ENCODE results near the gene GPR176.
A peak's percentile ranks its signal among the peaks of the same experiment; 100 is the strongest.

GPR176 gene

GRCh38 chr15:39786447-39787056 is 133.5 kb downstream of the GPR176 start:
- in situ Hi-C loops (cut with MboI; ENCODE audit: low pct_unique_long_range_greater_than_20kb, low sequenced_read_pairs, unreplicated experiment): no loop called here
- TF ChIP-seq CTCF (IDR thresholded peaks at IDR 0.05; ENCODE audit: extremely low read depth, insufficient read depth, missing control alignments): peak; percentile 56
- DNase-seq (ENCODE audit: low spot score): peak; percentile 40

GRCh38 chr15:39785841-39786240 is 134.2 kb downstream of the GPR176 start:
- in situ Hi-C loops (cut with MboI; ENCODE audit: low pct_unique_long_range_greater_than_20kb, low sequenced_read_pairs, unreplicated experiment): no loop called here
- no peak for DNase-seq (ENCODE audit: low spot score)
- TF ChIP-seq CTCF (IDR thresholded peaks at IDR 0.05; ENCODE audit: extremely low read depth, insufficient read depth, missing control alignments): no peak

GRCh38 chr15:39785139-39785538 is 134.9 kb downstream of the GPR176 start:
- TF ChIP-seq CTCF (IDR thresholded peaks at IDR 0.05; ENCODE audit: extremely low read depth, insufficient read depth, missing control alignments): no peak
- in situ Hi-C loops (cut with MboI; ENCODE audit: low pct_unique_long_range_greater_than_20kb, low sequenced_read_pairs, unreplicated experiment): no loop called here
- DNase-seq (ENCODE audit: low spot score): no peak

GRCh38 chr15:39784638-39785037 is 135.4 kb downstream of the GPR176 start:
- DNase-seq (ENCODE audit: low spot score): no peak
- in situ Hi-C loops (cut with MboI; ENCODE audit: low pct_unique_long_range_greater_than_20kb, low sequenced_read_pairs, unreplicated experiment): no loop called here
- no peak for TF ChIP-seq CTCF (IDR thresholded peaks at IDR 0.05; ENCODE audit: extremely low read depth, insufficient read depth, missing control alignments)

GRCh38 chr15:39784125-39784524 is 135.9 kb downstream of the GPR176 start:
- no peak for TF ChIP-seq CTCF (IDR thresholded peaks at IDR 0.05; ENCODE audit: extremely low read depth, insufficient read depth, missing control alignments)
- in situ Hi-C loops (cut with MboI; ENCODE audit: low pct_unique_long_range_greater_than_20kb, low sequenced_read_pairs, unreplicated experiment): no loop called here

GRCh38 chr15:39783244-39783820 is 136.7 kb downstream of the GPR176 start:
- no peak for TF ChIP-seq CTCF (IDR thresholded peaks at IDR 0.05; ENCODE audit: extremely low read depth, insufficient read depth, missing control alignments)
- no peak for DNase-seq (ENCODE audit: low spot score)
- in situ Hi-C loops (cut with MboI; ENCODE audit: low pct_unique_long_range_greater_than_20kb, low sequenced_read_pairs, unreplicated experiment): no loop called here

More at GRCh38 chr15:39784125-39784524, 135.9 kb downstream of the GPR176 start:
- DNase-seq (ENCODE audit: low spot score): no peak
